Natural killer cell (primary cell): Measurements from ENCODE around the gene ARSB. TPM values are rescaled to one million over a fixed set of nuclear protein-coding genes. Genes with fewer than 3 reads are reported as not detected.

Experiments used
- ATAC-seq, 3 donors: fragments of 150-1000 bp in 2 of 3; fragments of 200-7000 bp in 1 of 3; cut with Tn5 transposase; 1 replicate in 1 of 3; 2 replicates in 2 of 3; pipeline ENCODE4 v1.10.0; 2021; ENCODE audit warnings: mild to moderate bottlenecking in 2 of 3, moderate library complexity in 2 of 3
- DNase-seq, 2 donors: peaks; one replicate each; pipeline versions ENCODE4 v3.0.0 to v3.0.0-alpha.2; 2013 to 2021; ENCODE audit warnings: mixed read lengths in 1 of 2
- H3K27ac ChIP-seq: one replicate; pipeline ENCODE4 v1.5.1; 2013; ENCODE audit warnings: mild to moderate bottlenecking, low read length
- H3K27me3 ChIP-seq: one replicate; pipeline ENCODE4 v1.6.1; 2013; ENCODE audit warnings: low read length; ENCODE audit not compliant: control insufficient read depth, insufficient read depth
- H3K36me3 ChIP-seq: one replicate; pipeline ENCODE4 v1.6.1; 2013; ENCODE audit warnings: low read length; ENCODE audit not compliant: control insufficient read depth, insufficient read depth
- H3K4me1 ChIP-seq: one replicate; pipeline ENCODE4 v1.6.1; 2013; ENCODE audit warnings: low read length; ENCODE audit not compliant: control insufficient read depth, insufficient read depth
- H3K4me3 ChIP-seq: one replicate; pipeline ENCODE4 v1.5.1; 2013; ENCODE audit warnings: low read length
- H3K9me3 ChIP-seq: one replicate; pipeline ENCODE4 v1.6.1; 2013; ENCODE audit warnings: low read length; ENCODE audit not compliant: control insufficient read depth, insufficient read depth
- H3K27ac Mint-ChIP-seq, 2 donors: one replicate each; pipeline ENCODE4 v1.8.0; 2022; ENCODE audit warnings: mild to moderate bottlenecking in 2 of 2, mixed read lengths in 2 of 2, moderate library complexity in 1 of 2
- H3K27me3 Mint-ChIP-seq, 2 donors: one replicate each; pipeline ENCODE4 v1.8.0; 2022; ENCODE audit warnings: low read depth in 2 of 2, mixed read lengths in 2 of 2
- H3K36me3 Mint-ChIP-seq: one replicate; pipeline ENCODE4 v1.8.0; 2022; ENCODE audit warnings: mixed read lengths
- H3K4me1 Mint-ChIP-seq, 2 donors: one replicate each; pipeline ENCODE4 v1.8.0; 2022; ENCODE audit warnings: mixed read lengths in 2 of 2
- H3K4me3 Mint-ChIP-seq: one replicate; pipeline ENCODE4 v1.8.0; 2022; ENCODE audit warnings: mild to moderate bottlenecking, moderate library complexity, mixed read lengths
- H3K9me3 Mint-ChIP-seq, 2 donors: one replicate each; pipeline ENCODE4 v1.8.0; 2022; ENCODE audit warnings: mixed read lengths in 2 of 2
- WGBS: methylation state at CpG from one replicate; pipeline ENCODE4 v1.1.7; 2013; ENCODE audit warnings: missing lambda C conversion rate; ENCODE audit not compliant: insufficient coverage; 5-methylcytosine and 5-hydroxymethylcytosine counted together
- intact Hi-C: fragments of 100-400 bp; cut with micrococcal nuclease; formaldehyde crosslinking; loops from one replicate; pipeline ENCODE4 v1.14.2; 2022
- total RNA-seq, 4 donors: library from RNA; stranded (reverse); fragments of 120-200 nt in 1 of 4; gene quantifications; one replicate each; pipeline versions ENCODE4 v1.2.3 to v1.2.4, GENCODE V29; 2013 to 2022
- TF ChIP-seq, protein P1 (sequence below): fragments of 200-600 bp; IDR thresholded peaks from one replicate; pipeline ENCODE4 v1.8.0; 2022; ENCODE audit warnings: antibody characterized with exemption

The ARSB gene
- total RNA-seq, 3 donors from 2014 or later (not counting 1 experiment from before 2014, with no cell fraction given): 8.6 to 12.8 (median 8.9) TPM

DNA sequence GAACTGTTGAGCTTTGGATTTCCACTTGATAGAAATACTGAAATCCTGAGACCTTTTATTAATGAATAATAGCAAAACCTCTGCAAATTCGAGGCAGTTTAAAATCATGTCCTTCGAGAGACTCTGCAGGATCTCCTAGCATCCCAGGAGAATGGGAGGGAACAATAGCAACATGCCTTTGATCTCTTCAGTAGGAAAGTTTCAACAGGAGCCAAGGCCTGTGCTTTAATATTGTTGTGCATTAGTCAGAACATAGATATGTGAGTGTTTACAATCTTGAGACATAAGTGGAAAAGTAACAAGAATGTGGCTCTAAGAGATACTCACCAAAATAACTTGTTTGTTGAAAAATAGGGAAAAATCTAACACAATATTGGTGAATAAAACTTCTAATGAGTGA is 253.2 kb downstream of the ARSB start:
- Histone ChIP-seq H3K27ac (no peak overlapping the region), H3K4me3 (no peak overlapping the region), H3K36me3 (no peaks in the 10 kb centered on the region), H3K4me1 (no peaks in the 10 kb centered on the region), H3K9me3 (no peaks in the 10 kb centered on the region), H3K27me3 (no peaks in the 10 kb centered on the region)
- Mint-ChIP-seq H3K27ac (no peak overlapping the region), H3K9me3 (peaks cover 0 to 2% of the 10 kb centered on the region in 2 donors), H3K27me3 (peaks cover 0 to 3% of the 10 kb centered on the region in 2 donors), H3K4me1 (no peaks in the 10 kb centered on the region), H3K36me3 (no peaks in the 10 kb centered on the region), H3K4me3 (no peak overlapping the region)
- DNase-seq: no peak
- intact Hi-C loops: no loop called here
- ATAC-seq: no peak
- WGBS: 79% methylated on average over 2 of the region's 2 CpGs
- TF ChIP-seq, protein P1, sequence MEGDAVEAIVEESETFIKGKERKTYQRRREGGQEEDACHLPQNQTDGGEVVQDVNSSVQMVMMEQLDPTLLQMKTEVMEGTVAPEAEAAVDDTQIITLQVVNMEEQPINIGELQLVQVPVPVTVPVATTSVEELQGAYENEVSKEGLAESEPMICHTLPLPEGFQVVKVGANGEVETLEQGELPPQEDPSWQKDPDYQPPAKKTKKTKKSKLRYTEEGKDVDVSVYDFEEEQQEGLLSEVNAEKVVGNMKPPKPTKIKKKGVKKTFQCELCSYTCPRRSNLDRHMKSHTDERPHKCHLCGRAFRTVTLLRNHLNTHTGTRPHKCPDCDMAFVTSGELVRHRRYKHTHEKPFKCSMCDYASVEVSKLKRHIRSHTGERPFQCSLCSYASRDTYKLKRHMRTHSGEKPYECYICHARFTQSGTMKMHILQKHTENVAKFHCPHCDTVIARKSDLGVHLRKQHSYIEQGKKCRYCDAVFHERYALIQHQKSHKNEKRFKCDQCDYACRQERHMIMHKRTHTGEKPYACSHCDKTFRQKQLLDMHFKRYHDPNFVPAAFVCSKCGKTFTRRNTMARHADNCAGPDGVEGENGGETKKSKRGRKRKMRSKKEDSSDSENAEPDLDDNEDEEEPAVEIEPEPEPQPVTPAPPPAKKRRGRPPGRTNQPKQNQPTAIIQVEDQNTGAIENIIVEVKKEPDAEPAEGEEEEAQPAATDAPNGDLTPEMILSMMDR: no peak

DNA sequence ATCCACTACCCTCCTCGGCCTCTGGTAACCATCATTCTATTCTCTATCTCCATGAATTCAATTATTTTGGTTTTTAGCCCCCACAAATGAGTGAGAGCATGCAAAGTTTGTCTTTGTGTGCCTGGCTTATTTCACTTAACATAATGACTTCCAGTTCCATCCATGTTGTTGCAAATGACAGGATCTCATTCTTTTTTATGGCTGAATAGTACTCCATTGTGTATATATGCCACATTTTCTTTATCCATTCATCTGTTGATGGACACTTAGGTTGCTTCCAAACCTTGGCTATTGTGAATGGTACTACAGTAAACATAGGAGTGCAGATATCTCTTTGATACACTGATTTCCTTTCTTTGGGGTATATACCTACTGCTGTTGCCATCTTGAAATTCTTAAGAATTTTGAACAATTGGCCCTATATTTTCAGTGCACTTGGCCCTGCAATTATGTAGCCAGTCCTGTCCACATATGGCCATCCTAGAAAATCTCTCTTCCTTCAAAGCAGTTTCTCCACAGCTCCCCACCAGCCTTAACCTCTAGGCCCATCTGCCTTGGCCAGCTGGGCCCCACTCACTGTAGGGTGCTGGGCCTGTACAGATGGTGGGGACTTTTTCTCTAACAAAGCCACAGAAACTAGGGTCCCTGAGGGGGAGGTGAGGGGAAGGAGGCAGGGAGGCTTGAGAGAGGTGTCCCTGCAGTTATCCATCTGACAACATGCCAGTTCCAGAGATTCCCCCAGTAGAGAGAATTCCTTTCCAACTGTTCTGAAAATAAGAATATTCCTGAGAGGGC is 254.6 kb downstream of the ARSB start:
- Mint-ChIP-seq H3K36me3 (no peaks in the 10 kb centered on the region), H3K4me1 (no peaks in the 10 kb centered on the region), H3K27ac (no peak overlapping the region), H3K27me3 (no peaks in the 10 kb centered on the region), H3K9me3 (peaks cover 0 to 2% of the 10 kb centered on the region in 2 donors), H3K4me3 (no peak overlapping the region)
- H3K27me3 ChIP-seq: no peaks in the 10 kb centered on the region
- no peak overlapping the region for H3K4me3 ChIP-seq
- 95% methylated on average over 1 of the region's 1 CpG for whole genome bisulfite sequencing
- intact Hi-C loops: no loop called here
- DNase-seq: no peak
- H3K9me3 ChIP-seq: no peaks in the 10 kb centered on the region
- no peak overlapping the region for H3K27ac ChIP-seq
- no peaks in the 10 kb centered on the region for H3K4me1 ChIP-seq
- TF ChIP-seq, protein P1: no peak
- H3K36me3 ChIP-seq: no peaks in the 10 kb centered on the region
- ATAC-seq: no peak

DNA sequence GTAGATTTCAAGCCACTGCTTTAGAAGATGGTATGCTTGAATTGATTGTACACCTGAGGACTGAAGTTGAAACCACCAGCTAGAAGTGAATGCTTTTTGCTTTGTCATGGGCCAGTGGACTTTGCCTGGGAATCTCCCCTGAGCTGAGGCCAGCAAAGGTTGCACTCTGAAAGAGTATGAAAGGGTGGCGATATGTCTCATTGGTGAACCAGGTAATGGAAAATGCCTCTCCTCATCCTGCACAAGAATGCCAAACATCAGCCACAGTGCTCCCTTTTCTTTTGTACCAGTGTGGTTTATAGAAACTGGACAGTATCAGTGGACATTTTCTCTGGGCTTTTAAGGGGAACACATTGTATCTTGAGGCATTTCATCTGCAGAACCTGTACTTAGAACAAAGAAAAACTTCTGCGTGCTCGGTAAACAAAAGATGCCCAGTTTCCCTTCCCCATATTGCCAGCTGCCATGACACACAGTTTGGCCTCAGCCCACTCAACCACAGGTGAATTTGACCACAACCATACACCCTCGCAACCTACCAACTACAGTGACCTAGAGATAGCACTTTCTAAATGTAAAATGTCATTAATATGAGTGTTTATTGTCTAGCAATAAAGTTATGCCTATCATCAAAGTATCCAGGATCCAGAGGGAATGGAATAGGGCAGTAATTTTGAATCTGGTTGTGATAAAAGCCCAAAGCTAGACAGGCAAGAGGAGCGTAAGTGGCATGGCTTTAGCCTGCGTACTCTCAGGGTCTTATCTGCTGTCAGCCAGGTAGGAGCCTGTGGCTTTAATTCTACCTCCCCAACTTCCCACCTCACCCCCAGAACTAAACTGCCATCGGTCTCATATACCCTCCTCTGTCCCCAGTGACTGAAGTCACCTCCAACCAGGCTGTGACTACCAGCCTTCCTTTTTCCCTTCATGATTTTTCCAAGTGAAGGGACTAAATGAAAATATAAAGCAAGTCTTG is 257.0 kb downstream of the ARSB start:
- TF ChIP-seq, protein P1: no peak
- Histone ChIP-seq H3K4me3 (no peak overlapping the region), H3K27ac (peak overlapping the region; percentile 49), H3K36me3 (no peaks in the 10 kb centered on the region), H3K9me3 (no peaks in the 10 kb centered on the region), H3K27me3 (no peaks in the 10 kb centered on the region), H3K4me1 (no peaks in the 10 kb centered on the region)
- no peak overlapping the region for H3K27ac Mint-ChIP-seq
- ATAC-seq (no peak), DNase-seq (no peak)
- intact Hi-C loops: no loop called here
- WGBS: 44% methylated on average over 5 of the region's 7 CpGs
- no peak overlapping the region for H3K4me3 Mint-ChIP-seq
- H3K27me3 Mint-ChIP-seq: no peaks in the 10 kb centered on the region
- H3K9me3 Mint-ChIP-seq: peaks cover 0 to 2% of the 10 kb centered on the region in 2 donors
- H3K4me1 Mint-ChIP-seq: no peaks in the 10 kb centered on the region
- no peaks in the 10 kb centered on the region for H3K36me3 Mint-ChIP-seq

Other genes starting within 250 kb of the ARSB start
- gene DMGDH, start 84.4 kb upstream of the ARSB start, total RNA-seq: 1 to 10 TPM in 2 of 3 donors, under 1 TPM in 1; 0.43 to 2.9 (median 2.4) TPM
- not detected for gene BHMT2, start 84.5 kb upstream of the ARSB start, total RNA-seq
- not detected for gene BHMT, start 126.5 kb upstream of the ARSB start, total RNA-seq